HL-60 (cell line): ENCODE results near the gene BABAM2.

ENCODE experiments used
- CTCF ChIP-seq: IDR thresholded peaks from one replicate; pipeline ENCODE4 v1.5.1; 2011; ENCODE audit warnings: low read length, control low read depth, inconsistent platforms; ENCODE audit not compliant: insufficient read depth
- REST ChIP-seq: IDR thresholded peaks from 2 replicates; pipeline ENCODE4 v1.6.1; 2012; ENCODE audit warnings: low read depth; ENCODE audit not compliant: insufficient replicate concordance
- SPI1 ChIP-seq: IDR thresholded peaks from 2 replicates; pipeline ENCODE4 v1.6.1; 2012; ENCODE audit warnings: low read depth, mild to moderate bottlenecking, borderline replicate concordance

DNA sequence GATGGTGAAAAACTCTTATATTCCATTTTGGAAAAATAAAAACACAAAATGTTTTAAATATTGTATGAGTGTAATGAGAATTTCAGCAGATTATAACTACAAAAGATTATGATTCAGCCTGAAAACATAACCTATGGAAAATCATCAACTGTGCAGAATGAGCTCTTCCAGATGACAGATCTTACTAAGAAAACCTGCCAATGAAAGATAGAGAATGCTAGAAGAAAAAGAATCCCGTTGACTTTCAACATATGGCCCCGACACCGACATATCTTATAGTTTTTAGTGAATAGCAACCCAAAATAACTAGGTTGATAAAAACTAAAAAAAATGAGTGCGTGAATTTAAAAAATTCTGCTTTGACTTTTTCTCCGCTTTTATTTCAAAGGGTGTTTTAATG, 178.0 kb downstream of the BABAM2 start:
- TF ChIP-seq REST (no peak), CTCF (no peak), SPI1 (no peak)
